ENCODE measurements around the gene ZFP36L2.

ZFP36L2 gene

GRCh38 chr2:43206602-43207001 lies 19.8 kb downstream of the ZFP36L2 start:
- no peak for DNase-seq

GRCh38 chr2:43203373-43203772 lies 23.0 kb downstream of the ZFP36L2 start:
- peak; percentile 0 for DNase-seq

- peak; percentile 0 for DNase-seq
Measured at GRCh38 chr2:43202289-43202688, 24.1 kb downstream of the ZFP36L2 start.

GRCh38 chr2:43201497-43201896 lies 24.9 kb downstream of the ZFP36L2 start:
- peak; percentile 23 for DNase-seq

GRCh38 chr2:43201016-43201415 lies 25.4 kb downstream of the ZFP36L2 start:
- peak; percentile 1 for DNase-seq

GRCh38 chr2:43199492-43200488 lies 26.6 kb downstream of the ZFP36L2 start:
- DNase-seq = peak; percentile 2

GRCh38 chr2:43198263-43198662 lies 28.1 kb downstream of the ZFP36L2 start:
- no peak for DNase-seq

- no peak for DNase-seq
Measured at GRCh38 chr2:43197588-43197896, 28.9 kb downstream of the ZFP36L2 start.

GRCh38 chr2:43196768-43197587 lies 29.4 kb downstream of the ZFP36L2 start:
- DNase-seq = no peak

- no peak for DNase-seq
Measured at GRCh38 chr2:43194121-43194869, 32.1 kb downstream of the ZFP36L2 start.

GRCh38 chr2:43193652-43194120 lies 32.7 kb downstream of the ZFP36L2 start:
- no peak for DNase-seq

- DNase-seq = no peak
Measured at GRCh38 chr2:43192744-43193651, 33.4 kb downstream of the ZFP36L2 start.

- peak; percentile 61 for DNase-seq
Measured at GRCh38 chr2:43191947-43192516, 34.4 kb downstream of the ZFP36L2 start.

GRCh38 chr2:43190311-43191052 lies 35.9 kb downstream of the ZFP36L2 start:
- DNase-seq = peak; percentile 98

GRCh38 chr2:43189861-43190260 lies 36.5 kb downstream of the ZFP36L2 start:
- DNase-seq = peak; percentile 93

GRCh38 chr2:43188561-43189386 lies 37.6 kb downstream of the ZFP36L2 start:
- no peak for DNase-seq

GRCh38 chr2:43186679-43187374 lies 39.6 kb downstream of the ZFP36L2 start:
- no peak for DNase-seq

- no peak for DNase-seq
Measured at GRCh38 chr2:43186321-43186678, 40.1 kb downstream of the ZFP36L2 start.

GRCh38 chr2:43185146-43185545 lies 41.3 kb downstream of the ZFP36L2 start:
- no peak for DNase-seq
